NB4 (cell line): Measurements from ENCODE around the gene CERS2.

ENCODE experiments used
- CTCF ChIP-seq: IDR thresholded peaks from one replicate; pipeline ENCODE4 v1.5.1; 2012; ENCODE audit warnings: low read depth, low read length
- MAX ChIP-seq: IDR thresholded peaks from 2 replicates; pipeline ENCODE4 v1.6.1; 2011; ENCODE audit warnings: low read depth, low read length
- POLR2A ChIP-seq: IDR thresholded peaks from 2 replicates; pipeline ENCODE4 v1.6.1; 2011; ENCODE audit warnings: mild to moderate bottlenecking; ENCODE audit not compliant: insufficient read length; ENCODE audit errors: extremely low read depth

GRCh38 chr1:151002611-151003010 lies 28.0 kb upstream of the CERS2 start:
- TF ChIP-seq CTCF, result no peak
- TF ChIP-seq MAX, result no peak
- no peak for TF ChIP-seq POLR2A
